Mucosa of descending colon (tissue), 3 donors: ENCODE measurements around the gene PLA2G4D. TPM values are rescaled to one million over a fixed set of nuclear protein-coding genes. Genes with fewer than 3 reads are reported as not detected.

Source experiments
- ATAC-seq: fragments of 200-7000 bp; cut with Tn5 transposase; one replicate; pipeline ENCODE4 v1.9.1; 2020; ENCODE audit warnings: mild to moderate bottlenecking, moderate library complexity
- DNase-seq, 3 donors: peaks; one replicate each; pipeline ENCODE4 v3.0.0-alpha.2; 2020
- H3K36me3 ChIP-seq: fragments of 200-600 bp; one replicate; pipeline ENCODE4 v1.8.0; 2021; ENCODE audit warnings: low read depth, mild to moderate bottlenecking
- H3K4me1 ChIP-seq: fragments of 200-600 bp; one replicate; pipeline ENCODE4 v1.8.0; 2021; ENCODE audit warnings: low read depth, mild to moderate bottlenecking
- H3K4me3 ChIP-seq: fragments of 200-600 bp; one replicate; pipeline ENCODE4 v1.8.0; 2021; ENCODE audit warnings: mild to moderate bottlenecking
- H3K9me3 ChIP-seq: fragments of 200-600 bp; one replicate; pipeline ENCODE4 v1.8.0; 2021; ENCODE audit warnings: mild to moderate bottlenecking
- intact Hi-C, 2 donors: fragments of 100-400 bp; cut with DNase I in 1 of 2; cut with micrococcal nuclease in 1 of 2; formaldehyde crosslinking; loops; one replicate each; pipeline versions ENCODE4 v1.11.0 to v1.11.1; 2022; cut with DNase I, micrococcal nuclease
- total RNA-seq, 3 donors: library from RNA; stranded (reverse); fragmentation: NEBNext Ultra II Directional in 2 of 3; extraction: Animal tissue kit (Norgen Biotek cat#: 25700) in 2 of 3; gene quantifications; one replicate each; pipeline versions ENCODE4 v1.2.1 to v1.2.4, GENCODE V29; 2021 to 2023
- TF ChIP-seq, protein P1 (sequence below): fragments of 200-600 bp; IDR thresholded peaks from one replicate; pipeline ENCODE4 v1.8.0; 2022; ENCODE audit warnings: antibody characterized with exemption, mild to moderate bottlenecking
- donor health status: DM: no; HTN: no; CAD: no; lungs with moderate emphysema.
- donor health status: DM: no; HTN: no; CAD: no.
- donor health status: DM: no; HTN: yes; CAD: no.

The PLA2G4D gene
- total RNA-seq, 3 donors from 2014 or later = 0.35 to 0.51 (median 0.49) TPM

DNA sequence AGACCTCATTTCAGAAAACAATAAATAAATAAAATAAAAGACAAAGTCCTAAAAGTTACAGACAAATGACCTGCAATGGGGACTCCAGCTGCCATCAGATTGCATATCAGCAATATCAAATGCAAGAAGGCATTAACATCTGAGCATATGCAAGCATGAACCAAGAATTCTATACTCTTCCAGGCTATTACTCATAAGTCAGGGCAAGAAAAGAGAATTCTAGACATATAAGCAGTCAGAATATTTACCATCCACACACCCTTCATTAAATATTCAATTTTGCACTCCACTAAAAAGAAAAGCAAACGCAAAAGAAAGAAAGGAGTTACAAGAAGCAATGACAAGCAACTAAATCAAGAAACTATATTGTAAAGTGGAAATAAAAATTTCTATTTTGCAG, 41.0 kb upstream of the PLA2G4D start:
- TF ChIP-seq, protein P1, sequence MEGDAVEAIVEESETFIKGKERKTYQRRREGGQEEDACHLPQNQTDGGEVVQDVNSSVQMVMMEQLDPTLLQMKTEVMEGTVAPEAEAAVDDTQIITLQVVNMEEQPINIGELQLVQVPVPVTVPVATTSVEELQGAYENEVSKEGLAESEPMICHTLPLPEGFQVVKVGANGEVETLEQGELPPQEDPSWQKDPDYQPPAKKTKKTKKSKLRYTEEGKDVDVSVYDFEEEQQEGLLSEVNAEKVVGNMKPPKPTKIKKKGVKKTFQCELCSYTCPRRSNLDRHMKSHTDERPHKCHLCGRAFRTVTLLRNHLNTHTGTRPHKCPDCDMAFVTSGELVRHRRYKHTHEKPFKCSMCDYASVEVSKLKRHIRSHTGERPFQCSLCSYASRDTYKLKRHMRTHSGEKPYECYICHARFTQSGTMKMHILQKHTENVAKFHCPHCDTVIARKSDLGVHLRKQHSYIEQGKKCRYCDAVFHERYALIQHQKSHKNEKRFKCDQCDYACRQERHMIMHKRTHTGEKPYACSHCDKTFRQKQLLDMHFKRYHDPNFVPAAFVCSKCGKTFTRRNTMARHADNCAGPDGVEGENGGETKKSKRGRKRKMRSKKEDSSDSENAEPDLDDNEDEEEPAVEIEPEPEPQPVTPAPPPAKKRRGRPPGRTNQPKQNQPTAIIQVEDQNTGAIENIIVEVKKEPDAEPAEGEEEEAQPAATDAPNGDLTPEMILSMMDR = no peak
- Histone ChIP-seq H3K4me1 (peaks cover under 1% of the 10 kb centered on the region), H3K36me3 (no peaks in the 10 kb centered on the region), H3K9me3 (peaks cover 24% of the 10 kb centered on the region), H3K4me3 (no peak overlapping the region)
- DNase-seq (no peak), ATAC-seq (no peak)
- intact Hi-C loops = no loop called here

DNA sequence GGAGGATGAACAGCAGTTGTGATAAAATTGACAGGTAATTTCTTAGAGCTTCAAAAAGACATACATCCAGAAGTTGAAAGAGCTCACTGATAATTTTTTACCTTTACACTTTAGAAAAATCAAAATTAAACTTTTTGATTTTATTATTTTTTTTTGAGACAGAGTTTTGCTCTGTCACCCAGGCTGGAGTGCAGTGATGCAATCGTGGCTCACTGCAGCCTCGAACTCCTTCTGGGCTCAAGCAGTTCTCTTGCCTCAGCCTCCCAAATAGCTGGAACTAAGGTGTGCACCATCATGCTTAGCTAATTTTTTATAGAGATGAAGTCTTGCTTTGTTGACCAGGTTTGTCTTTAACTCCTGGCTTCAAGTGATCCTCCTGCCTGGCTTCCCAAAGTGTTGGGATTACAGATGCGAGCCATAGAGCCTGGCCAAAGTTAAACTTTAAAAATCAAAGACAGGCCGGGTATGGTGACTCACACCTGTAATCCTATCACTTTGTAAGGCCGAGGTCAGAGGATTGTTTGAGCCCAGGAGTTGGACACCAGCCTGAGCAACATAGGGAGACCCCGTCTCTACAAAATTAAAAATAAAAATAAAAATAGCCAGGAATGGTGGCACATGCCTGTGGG, 40.4 kb upstream of the PLA2G4D start:
- TF ChIP-seq, protein P1 = no peak
- Histone ChIP-seq H3K9me3 (peaks cover 24% of the 10 kb centered on the region), H3K4me1 (no peaks in the 10 kb centered on the region), H3K36me3 (no peaks in the 10 kb centered on the region), H3K4me3 (no peak overlapping the region)
- intact Hi-C loops = no loop called here
- no peak for ATAC-seq
- DNase-seq = peak in 1 of 3 donors; percentile 13

DNA sequence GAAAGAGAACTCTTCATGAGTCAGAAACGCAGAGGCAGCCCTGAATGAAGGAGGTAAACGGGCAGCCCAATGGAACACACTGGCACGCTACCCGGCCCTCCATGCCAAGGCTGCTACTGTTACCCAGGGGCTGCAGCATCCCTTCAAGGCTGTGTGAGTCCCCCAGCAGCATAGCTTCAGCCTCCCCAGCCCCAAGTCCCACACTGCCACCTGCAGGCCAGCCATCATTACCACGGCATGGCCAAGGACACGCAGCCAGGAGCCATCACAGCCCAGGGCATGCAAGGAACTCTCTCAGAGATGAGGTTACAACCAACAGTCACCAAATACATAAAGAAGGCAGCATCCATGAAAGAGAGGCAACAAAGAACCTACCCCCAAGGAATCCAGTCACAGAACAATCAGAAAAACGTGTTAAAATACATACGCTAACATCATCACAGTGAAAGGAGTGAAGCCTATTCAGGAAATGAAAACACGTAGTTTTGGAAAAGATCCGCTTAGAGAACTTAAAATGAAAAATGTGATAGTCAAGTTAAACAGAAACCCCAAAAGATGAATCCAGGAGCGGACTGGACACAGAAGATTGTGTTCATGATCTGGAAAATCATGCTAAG, 39.6 kb upstream of the PLA2G4D start:
- ATAC-seq (peak; percentile 85), DNase-seq (peak in 2 of 3 donors; percentile 77 to 86)
- intact Hi-C loops = no loop called here
- no peaks in the 10 kb centered on the region for H3K36me3 ChIP-seq
- H3K4me1 ChIP-seq = no peaks in the 10 kb centered on the region
- no peak overlapping the region for H3K4me3 ChIP-seq
- TF ChIP-seq, protein P1 = peak; percentile 53
- peaks cover 24% of the 10 kb centered on the region for H3K9me3 ChIP-seq

DNA sequence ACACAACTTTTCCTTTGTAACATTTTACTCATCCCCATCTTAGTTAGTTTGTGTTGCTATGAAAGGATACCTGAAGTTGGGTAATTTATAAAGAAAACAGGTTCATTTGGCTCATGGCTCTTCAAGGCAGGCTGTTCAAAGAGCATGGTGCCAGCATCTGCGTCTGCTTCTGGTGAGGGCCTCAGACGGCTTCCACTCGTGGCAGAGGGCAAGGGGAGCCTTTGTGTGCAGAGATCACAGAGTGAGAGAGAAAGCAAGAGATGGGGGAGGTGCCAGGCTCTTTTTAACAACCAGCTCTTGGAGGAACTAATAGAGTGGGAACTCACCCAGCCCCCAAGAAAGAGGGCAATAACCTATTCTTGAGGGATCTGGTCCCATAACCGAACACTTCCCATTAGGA, 39.0 kb upstream of the PLA2G4D start:
- TF ChIP-seq, protein P1 = no peak
- Histone ChIP-seq H3K36me3 (no peaks in the 10 kb centered on the region), H3K9me3 (peaks cover 19% of the 10 kb centered on the region), H3K4me1 (no peaks in the 10 kb centered on the region), H3K4me3 (no peak overlapping the region)
- intact Hi-C loops = no loop called here
- DNase-seq (no peak), ATAC-seq (no peak)

DNA sequence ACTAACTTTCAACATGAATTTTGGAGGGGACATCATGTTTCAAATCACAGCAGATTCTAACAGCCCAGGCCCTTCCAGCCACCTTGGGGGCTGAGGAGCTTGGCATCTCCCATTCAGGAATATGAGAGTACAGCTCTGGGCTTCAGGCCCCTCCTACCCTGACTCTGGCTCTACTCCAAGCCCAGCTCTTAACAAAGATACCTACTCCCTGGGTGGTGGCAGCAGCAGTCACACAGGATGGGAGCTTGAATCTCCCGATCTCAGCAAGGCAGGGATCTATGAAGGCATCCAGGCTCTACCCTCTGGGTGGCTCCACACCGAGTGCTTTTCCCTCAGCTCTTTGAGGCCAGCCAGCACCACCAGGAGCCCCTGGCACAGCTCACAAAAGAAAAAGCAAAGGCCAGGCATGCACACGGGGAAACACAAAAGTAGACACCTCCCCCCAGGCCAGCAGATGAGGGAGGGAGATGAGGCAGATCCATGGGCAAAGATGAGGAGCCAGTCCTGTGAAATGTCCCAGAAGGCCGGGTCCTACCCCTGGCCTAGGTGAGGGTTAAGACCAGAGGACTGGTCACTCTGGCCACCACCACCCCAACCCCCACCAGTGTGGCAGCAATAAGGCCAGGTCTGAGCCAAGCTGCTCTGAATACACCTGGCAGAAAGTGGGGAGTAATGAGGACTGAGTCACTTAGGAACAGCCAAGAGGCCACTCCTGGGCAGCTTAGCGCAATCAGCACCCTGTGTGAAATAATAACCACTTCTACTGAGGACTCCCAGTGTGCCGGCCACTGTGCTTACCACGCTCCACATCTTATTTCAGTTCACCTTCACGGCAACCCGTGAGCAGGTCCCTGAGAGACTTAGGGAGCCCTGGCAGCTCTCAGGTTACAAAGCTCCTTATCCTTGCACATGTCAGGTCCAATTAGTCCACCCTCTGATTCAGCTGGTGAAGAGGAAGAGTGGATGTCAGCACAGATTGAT, 37.8 kb upstream of the PLA2G4D start:
- peaks cover 7% of the 10 kb centered on the region for H3K9me3 ChIP-seq
- ATAC-seq = peak; percentile 30
- no peak overlapping the region for H3K4me3 ChIP-seq
- H3K36me3 ChIP-seq = no peaks in the 10 kb centered on the region
- no peaks in the 10 kb centered on the region for H3K4me1 ChIP-seq
- no peak for DNase-seq
- TF ChIP-seq, protein P1 = no peak
- intact Hi-C loops = no loop called here
